HFFc6 (cell line): ENCODE measurements around the gene MAN1C1. TPM values are rescaled to one million over a fixed set of nuclear protein-coding genes. Genes with fewer than 3 reads are reported as not detected.

Experiments used
- DNase-seq: peaks from one replicate; pipeline ENCODE4 v3.0.0-alpha.2; 2018
- H3K27ac Mint-ChIP-seq: 2 replicates; pipeline ENCODE4 v1.8.0; 2020; ENCODE audit warnings: mild to moderate bottlenecking, mixed read lengths
- H3K27me3 Mint-ChIP-seq: 2 replicates; pipeline ENCODE4 v1.8.0; 2021; ENCODE audit warnings: mild to moderate bottlenecking, moderate library complexity, mixed read lengths; ENCODE audit not compliant: insufficient read depth
- H3K36me3 Mint-ChIP-seq: 2 replicates; pipeline ENCODE4 v1.8.0; 2021; ENCODE audit warnings: low read depth, mixed read lengths
- H3K4me1 Mint-ChIP-seq: 2 replicates; pipeline ENCODE4 v1.8.0; 2020; ENCODE audit warnings: low read depth, mixed read lengths
- H3K4me3 Mint-ChIP-seq: 2 replicates; pipeline ENCODE4 v1.8.0; 2020; ENCODE audit warnings: mild to moderate bottlenecking, moderate library complexity, mixed read lengths
- H3K9me3 Mint-ChIP-seq: 2 replicates; pipeline ENCODE4 v1.8.0; 2020; ENCODE audit warnings: mild to moderate bottlenecking, mixed read lengths
- total RNA-seq, 6 experiments: library from RNA; stranded (reverse); fragmentation: NEBNext Ultra II Directional; extraction: Animal tissue kit (Norgen Biotek cat#: 25700); gene quantifications; 2 replicates in 1 of 6; 3 replicates in 5 of 6; pipeline ENCODE4 v1.2.3, GENCODE V29; 2021
- TF ChIP-seq, protein P1 (sequence below): fragments of 200-600 bp; sonication (generic); IDR thresholded peaks from 2 replicates; pipeline ENCODE4 v1.5.0; 2021; ENCODE audit warnings: antibody characterized with exemption, mild to moderate bottlenecking

MAN1C1 gene
- total RNA-seq, 6 experiments from 2014 or later, result 0.07 to 0.14 (median 0.08) TPM; not detected in 3

GRCh38 chr1:25668931-25669573, 52.5 kb downstream of the MAN1C1 start:
- Mint-ChIP-seq H3K4me3 (no peak overlapping the region), H3K27me3 (peaks cover 50% of the 10 kb centered on the region), H3K4me1 (peaks cover 6% of the 10 kb centered on the region; the same call in 1 of the 2 replicates), H3K27ac (no peak overlapping the region), H3K36me3 (no peaks in the 10 kb centered on the region), H3K9me3 (peaks cover 6% of the 10 kb centered on the region; the same call in 1 of the 2 replicates)
- TF ChIP-seq, protein P1, sequence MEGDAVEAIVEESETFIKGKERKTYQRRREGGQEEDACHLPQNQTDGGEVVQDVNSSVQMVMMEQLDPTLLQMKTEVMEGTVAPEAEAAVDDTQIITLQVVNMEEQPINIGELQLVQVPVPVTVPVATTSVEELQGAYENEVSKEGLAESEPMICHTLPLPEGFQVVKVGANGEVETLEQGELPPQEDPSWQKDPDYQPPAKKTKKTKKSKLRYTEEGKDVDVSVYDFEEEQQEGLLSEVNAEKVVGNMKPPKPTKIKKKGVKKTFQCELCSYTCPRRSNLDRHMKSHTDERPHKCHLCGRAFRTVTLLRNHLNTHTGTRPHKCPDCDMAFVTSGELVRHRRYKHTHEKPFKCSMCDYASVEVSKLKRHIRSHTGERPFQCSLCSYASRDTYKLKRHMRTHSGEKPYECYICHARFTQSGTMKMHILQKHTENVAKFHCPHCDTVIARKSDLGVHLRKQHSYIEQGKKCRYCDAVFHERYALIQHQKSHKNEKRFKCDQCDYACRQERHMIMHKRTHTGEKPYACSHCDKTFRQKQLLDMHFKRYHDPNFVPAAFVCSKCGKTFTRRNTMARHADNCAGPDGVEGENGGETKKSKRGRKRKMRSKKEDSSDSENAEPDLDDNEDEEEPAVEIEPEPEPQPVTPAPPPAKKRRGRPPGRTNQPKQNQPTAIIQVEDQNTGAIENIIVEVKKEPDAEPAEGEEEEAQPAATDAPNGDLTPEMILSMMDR, result no peak
- no peak for DNase-seq

GRCh38 chr1:25669781-25670567, 53.4 kb downstream of the MAN1C1 start:
- H3K27me3 Mint-ChIP-seq, result peaks cover 53% of the 10 kb centered on the region
- peaks cover 6% of the 10 kb centered on the region; the same call in 1 of the 2 replicates for H3K4me1 Mint-ChIP-seq
- no peak for DNase-seq
- no peak overlapping the region for H3K4me3 Mint-ChIP-seq
- no peaks in the 10 kb centered on the region for H3K36me3 Mint-ChIP-seq
- peaks cover 6% of the 10 kb centered on the region; the same call in 1 of the 2 replicates for H3K9me3 Mint-ChIP-seq
- no peak overlapping the region for H3K27ac Mint-ChIP-seq
- TF ChIP-seq, protein P1, result no peak

GRCh38 chr1:25671929-25672328, 55.3 kb downstream of the MAN1C1 start:
- H3K9me3 Mint-ChIP-seq, result peaks cover 6% of the 10 kb centered on the region; the same call in 1 of the 2 replicates
- no peaks in the 10 kb centered on the region for H3K36me3 Mint-ChIP-seq
- no peak overlapping the region for H3K27ac Mint-ChIP-seq
- TF ChIP-seq, protein P1, result no peak
- no peak for DNase-seq
- H3K27me3 Mint-ChIP-seq, result peaks cover 50% of the 10 kb centered on the region
- H3K4me3 Mint-ChIP-seq, result no peak overlapping the region
- H3K4me1 Mint-ChIP-seq, result peaks cover 6% of the 10 kb centered on the region; the same call in 1 of the 2 replicates

DNA sequence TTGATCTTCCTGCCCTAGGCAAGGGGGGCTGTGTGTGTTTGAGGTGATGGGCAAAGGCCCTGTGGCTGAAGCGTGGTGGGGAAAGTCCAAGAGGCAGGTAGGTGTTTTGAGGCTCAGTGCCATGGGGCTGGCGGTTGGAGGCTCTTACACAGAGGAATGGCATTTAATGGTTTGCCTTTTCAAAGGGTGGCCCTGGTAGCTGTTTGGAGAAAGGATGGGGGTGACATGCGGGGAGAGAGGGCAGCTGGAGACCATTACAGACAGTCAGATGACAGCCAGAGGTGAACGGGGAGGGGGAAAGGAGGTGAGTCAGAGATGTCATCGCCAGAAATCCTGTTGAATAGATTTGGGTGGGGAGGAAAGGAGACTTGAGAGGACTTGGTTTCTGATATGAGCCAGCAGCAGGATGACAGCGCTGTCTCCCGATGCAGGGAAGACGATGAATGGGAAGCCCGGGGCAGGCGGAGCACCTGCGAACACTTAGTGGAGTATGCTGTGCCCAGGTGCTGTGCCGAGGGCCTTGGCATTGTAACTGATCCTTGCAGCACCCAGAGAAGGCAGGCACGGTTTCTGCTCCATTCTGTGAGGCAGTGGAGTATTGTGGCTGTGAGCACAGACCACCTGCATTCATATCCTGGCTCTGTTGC, 56.3 kb downstream of the MAN1C1 start:
- Mint-ChIP-seq H3K36me3 (no peaks in the 10 kb centered on the region), H3K27me3 (peaks cover 49% of the 10 kb centered on the region), H3K4me1 (peaks cover 6% of the 10 kb centered on the region; the same call in 1 of the 2 replicates), H3K27ac (no peak overlapping the region), H3K4me3 (no peak overlapping the region), H3K9me3 (peaks cover 6% of the 10 kb centered on the region; the same call in 1 of the 2 replicates)
- TF ChIP-seq, protein P1, result no peak
- no peak for DNase-seq

GRCh38 chr1:25673456-25673855, 56.9 kb downstream of the MAN1C1 start:
- H3K4me3 Mint-ChIP-seq, result no peak overlapping the region
- H3K4me1 Mint-ChIP-seq, result peaks cover 6% of the 10 kb centered on the region; the same call in 1 of the 2 replicates
- TF ChIP-seq, protein P1, result no peak

More at GRCh38 chr1:25673456-25673855, 56.9 kb downstream of the MAN1C1 start:
- Mint-ChIP-seq H3K27ac (no peak overlapping the region), H3K27me3 (peaks cover 47% of the 10 kb centered on the region), H3K36me3 (no peaks in the 10 kb centered on the region), H3K9me3 (peaks cover 6% of the 10 kb centered on the region; the same call in 1 of the 2 replicates)
- DNase-seq, result no peak
